Neural cell (in vitro differentiated cells): ENCODE measurements around the gene COX6B2. TPM values are rescaled to one million over a fixed set of nuclear protein-coding genes. Genes with fewer than 3 reads are reported as not detected.

Experiments
- H2AFZ ChIP-seq: fragments of 200-600, 300-800 bp; sonication (generic), shearing (Covaris generic); 2 replicates; pipeline ENCODE4 v1.6.0; 2014; ENCODE audit warnings: low read depth, mild to moderate bottlenecking, antibody characterized with exemption, low read length, moderate library complexity
- H3F3A ChIP-seq: fragments of 200-600 bp; shearing (Covaris generic); 2 replicates; pipeline ENCODE4 v1.6.1; 2016; ENCODE audit warnings: mild to moderate bottlenecking, moderate library complexity, mixed read lengths, antibody characterized with exemption, low read length; ENCODE audit not compliant: insufficient read depth, poor library complexity, severe bottlenecking
- H3K27ac ChIP-seq: fragments of 200-600, 300-800 bp; sonication (generic), shearing (Covaris generic); 2 replicates; pipeline ENCODE4 v1.5.1; 2014; ENCODE audit warnings: mild to moderate bottlenecking, low read length, moderate library complexity
- H3K27me3 ChIP-seq: fragments of 300-800, 200-600 bp; sonication (generic), shearing (Covaris generic); 2 replicates; pipeline ENCODE4 v1.6.0; 2014; ENCODE audit warnings: mild to moderate bottlenecking, low read depth, low read length, moderate library complexity; ENCODE audit not compliant: insufficient read depth
- H3K36me3 ChIP-seq: fragments of 300-800, 200-600 bp; sonication (generic), shearing (Covaris generic); 2 replicates; pipeline ENCODE4 v1.5.1; 2014; ENCODE audit warnings: mild to moderate bottlenecking, antibody characterized with exemption, low read length, moderate library complexity; ENCODE audit not compliant: insufficient read depth
- H3K4me2 ChIP-seq: fragments of 300-800, 200-600 bp; sonication (generic), shearing (Covaris generic); 2 replicates; pipeline ENCODE4 v1.6.0; 2014; ENCODE audit warnings: mild to moderate bottlenecking, low read length
- H3K4me3 ChIP-seq: fragments of 300-800, 200-600 bp; sonication (generic), shearing (Covaris generic); 2 replicates; pipeline ENCODE4 v1.5.1; 2014; ENCODE audit warnings: mild to moderate bottlenecking, low read length, moderate library complexity
- H3K79me2 ChIP-seq: fragments of 200-600 bp; shearing (Covaris generic); replicated peaks from 2 replicates; pipeline ENCODE4 v1.6.0; 2014; ENCODE audit warnings: mild to moderate bottlenecking, low read length, moderate library complexity; ENCODE audit not compliant: insufficient read depth
- H3K9ac ChIP-seq: fragments of 300-800, 200-600 bp; sonication (generic), shearing (Covaris generic); 2 replicates; pipeline ENCODE4 v1.6.1; 2016; ENCODE audit warnings: mild to moderate bottlenecking, low read length, mixed read lengths
- H3K9me2 ChIP-seq: fragments of 200-600 bp; shearing (Covaris generic); 2 replicates; pipeline ENCODE4 v1.6.1; 2016; ENCODE audit warnings: mild to moderate bottlenecking, low read length, mixed read lengths; ENCODE audit not compliant: insufficient read depth
- H3K9me3 ChIP-seq: fragments of 200-600, 300-800 bp; sonication (generic), shearing (Covaris generic); 2 replicates; pipeline ENCODE4 v1.6.1; 2016; ENCODE audit warnings: mild to moderate bottlenecking, mixed run types, low read length, moderate library complexity, mixed read lengths
- H4K20me1 ChIP-seq: fragments of 200-600 bp; shearing (Covaris generic); 2 replicates; pipeline ENCODE4 v1.6.1; 2016; ENCODE audit warnings: mild to moderate bottlenecking, mixed run types; ENCODE audit not compliant: insufficient read depth
- CTCF ChIP-seq: fragments of 450-650 bp; IDR thresholded peaks from 2 replicates; pipeline ENCODE4 v1.5.1; 2014; ENCODE audit warnings: antibody characterized with exemption, mild to moderate bottlenecking, moderate library complexity; ENCODE audit not compliant: poor library complexity, severe bottlenecking
- EP300 ChIP-seq: fragments of 450-650 bp; conservative IDR thresholded peaks from 2 replicates; pipeline ENCODE4 v1.6.1; 2014; ENCODE audit warnings: antibody characterized with exemption, mild to moderate bottlenecking, moderate library complexity; ENCODE audit not compliant: poor library complexity, severe bottlenecking
- EZH2 ChIP-seq: fragments of 200-600, 300-800 bp; shearing (Covaris generic), sonication (generic); IDR thresholded peaks from 2 replicates; pipeline ENCODE4 v1.6.1; 2014; ENCODE audit warnings: antibody characterized with exemption, low read length, borderline replicate concordance, mild to moderate bottlenecking; ENCODE audit not compliant: insufficient read depth, poor library complexity, severe bottlenecking
- MXI1 ChIP-seq: fragments of 450-650 bp; conservative IDR thresholded peaks from 2 replicates; pipeline ENCODE4 v1.6.1; 2014; ENCODE audit warnings: antibody characterized with exemption, mild to moderate bottlenecking; ENCODE audit not compliant: poor library complexity, severe bottlenecking
- POLR2AphosphoS5 ChIP-seq: IDR thresholded peaks from 2 replicates; pipeline ENCODE4 v1.6.1; 2012
- RAD21 ChIP-seq: fragments of 450-650 bp; conservative IDR thresholded peaks from 2 replicates; pipeline ENCODE4 v1.6.1; 2014; ENCODE audit warnings: antibody characterized with exemption, mild to moderate bottlenecking, moderate library complexity
- REST ChIP-seq: IDR thresholded peaks from 2 replicates; pipeline ENCODE4 v1.6.1; 2012; ENCODE audit warnings: borderline replicate concordance
- SMC3 ChIP-seq: fragments of 450-650 bp; conservative IDR thresholded peaks from 2 replicates; pipeline ENCODE4 v1.6.1; 2014; ENCODE audit warnings: antibody characterized with exemption, mild to moderate bottlenecking, moderate library complexity; ENCODE audit not compliant: poor library complexity
- TAF1 ChIP-seq: IDR thresholded peaks from 2 replicates; pipeline ENCODE4 v1.6.1; 2012; ENCODE audit warnings: low read depth
- polyA plus RNA-seq: library from polyadenylated mRNA; depleted of rRNA; stranded (reverse); fragments of >200 nt; gene quantifications from 2 replicates; pipeline ENCODE4 v1.2.3, GENCODE V29; 2014

COX6B2 gene
- polyA plus RNA-seq, 1 donor from 2014 or later = 0.17 TPM

GRCh38 chr19:55302318-55302703 lies 52.2 kb downstream of the COX6B2 start:
- Histone ChIP-seq H3K27ac (no peak overlapping the region), H3F3A (no peaks in the 10 kb centered on the region), H3K79me2 (no peaks in the 10 kb centered on the region), H2AFZ (no peak overlapping the region), H4K20me1 (no peaks in the 10 kb centered on the region), H3K4me2 (no peak overlapping the region), H3K27me3 (no peaks in the 10 kb centered on the region), H3K9ac (no peak overlapping the region), H3K4me3 (no peak overlapping the region), H3K9me2 (no peaks in the 10 kb centered on the region), H3K36me3 (no peaks in the 10 kb centered on the region), H3K9me3 (no peaks in the 10 kb centered on the region)
- TF ChIP-seq POLR2AphosphoS5 (no peak), EP300 (no peak), REST (no peak), MXI1 (no peak)

- no peaks in the 10 kb centered on the region for H3K79me2 ChIP-seq
- H3K9me3 ChIP-seq = no peaks in the 10 kb centered on the region
- no peaks in the 10 kb centered on the region for H3K27me3 ChIP-seq
- no peaks in the 10 kb centered on the region for H3K9me2 ChIP-seq
- H3K4me2 ChIP-seq = no peak overlapping the region
- no peak overlapping the region for H2AFZ ChIP-seq
- no peaks in the 10 kb centered on the region for H3K36me3 ChIP-seq
- no peaks in the 10 kb centered on the region for H3F3A ChIP-seq
- TF ChIP-seq SMC3 = peak; percentile 89
- TF ChIP-seq CTCF = peak; percentile 94
- no peak for TF ChIP-seq REST
- peak; percentile 82 for TF ChIP-seq RAD21
- no peak for TF ChIP-seq EZH2
- peak; percentile 12 for TF ChIP-seq POLR2AphosphoS5
- no peak for TF ChIP-seq TAF1
- H3K27ac ChIP-seq = no peak overlapping the region
- no peaks in the 10 kb centered on the region for H4K20me1 ChIP-seq
- H3K4me3 ChIP-seq = no peak overlapping the region
- no peak overlapping the region for H3K9ac ChIP-seq
Measured at GRCh38 chr19:55301459-55302317, 52.8 kb downstream of the COX6B2 start.
